NCI-H128 (cell line): ENCODE measurements around the gene CTSW.
"Not testable (repeated sequence)": the region's sequence is repeated elsewhere in the genome, so short reads cannot be mapped to it uniquely, and the experiment has no call there.

Experiments
- DNase-seq: peaks from one replicate; lab custom pipeline; 2025; ENCODE audit not compliant: unreplicated experiment; lab: John Stamatoyannopoulos, UW

CTSW gene

GRCh38 chr11:65883786-65884715 lies 4.4 kb downstream of the CTSW start:
- no peak for DNase-seq

- DNase-seq: peak; percentile 57
These were observed 5.1 kb downstream of the CTSW start for GRCh38 chr11:65884716-65885092.

- DNase-seq: no peak
These were observed 5.6 kb downstream of the CTSW start for GRCh38 chr11:65885231-65885630.

GRCh38 chr11:65885808-65886536 lies 6.3 kb downstream of the CTSW start:
- no peak for DNase-seq

GRCh38 chr11:65886826-65887722 lies 7.4 kb downstream of the CTSW start:
- no peak for DNase-seq

- DNase-seq: no peak
These were observed 8.1 kb downstream of the CTSW start for GRCh38 chr11:65887723-65888162.

GRCh38 chr11:65888163-65888814 lies 8.7 kb downstream of the CTSW start, which contains the start of gene FIBP:
FIBP (minus strand) TSS chr11:65888471; CDS start chr11:65888418, 53 bp downstream.
- DNase-seq: peak; percentile 83

- DNase-seq: peak; percentile 85
These were observed 10.9 kb downstream of the CTSW start, which contains the start of gene CCDC85B for GRCh38 chr11:65890324-65891218. CCDC85B (plus strand) TSS chr11:65890673; CDS start chr11:65890784, 111 bp downstream.

- no peak for DNase-seq
These were observed 11.8 kb downstream of the CTSW start for GRCh38 chr11:65891219-65892136.

- DNase-seq: not testable (repeated sequence)
These were observed 12.5 kb downstream of the CTSW start for GRCh38 chr11:65892137-65892540.

- no peak for DNase-seq
These were observed 13.2 kb downstream of the CTSW start for GRCh38 chr11:65892661-65893317.

GRCh38 chr11:65894034-65894591 lies 14.5 kb downstream of the CTSW start:
- DNase-seq: no peak

GRCh38 chr11:65895482-65895981 lies 15.9 kb downstream of the CTSW start:
- no peak for DNase-seq

GRCh38 chr11:65896034-65896999 lies 16.7 kb downstream of the CTSW start:
- DNase-seq: no peak

- no peak for DNase-seq
These were observed 17.4 kb downstream of the CTSW start for GRCh38 chr11:65897020-65897471.
